Panc1 (cell line): ENCODE results near the gene GFAP. TPM values are rescaled to one million over a fixed set of nuclear protein-coding genes. Genes with fewer than 3 reads are reported as not detected.
"Not testable (repeated sequence)": the region's sequence is repeated elsewhere in the genome, so short reads cannot be mapped to it uniquely, and the experiment has no call there.

Source experiments
- ATAC-seq: fragments of 200-7000 bp; cut with Tn5 transposase; 2 replicates; pipeline ENCODE4 v1.9.1; 2020; ENCODE audit warnings: mild to moderate bottlenecking, moderate library complexity
- BruUV-seq: library from RNA; stranded (reverse); fragments of 400-500 nt; replicated peaks from 2 replicates; lab custom pipeline; 2021; lab: Mats Ljungman, UMichigan
- CTCF ChIA-PET: fragments of 300-600 bp; sonication (Branson Sonifier 250); formaldehyde crosslinking; loops from one replicate; lab custom pipeline; 2022; ENCODE audit warnings: antibody characterized with exemption; lab: Charles Lee
- POLR2A ChIA-PET: fragments of 300-600 bp; sonication (Branson Sonifier 250); formaldehyde crosslinking; loops from one replicate; lab custom pipeline; 2022; ENCODE audit warnings: antibody characterized with exemption; lab: Charles Lee
- DNase-seq: peaks from one replicate; pipeline ENCODE4 v3.0.0-alpha.2; 2010; ENCODE audit warnings: low read depth, low spot score
- H3K27ac ChIP-seq: 2 replicates; pipeline ENCODE4 v1.5.1; 2011; ENCODE audit warnings: mild to moderate bottlenecking, low read length, inconsistent platforms
- H3K27me3 ChIP-seq: fragments of 200-500 bp; sonication (Bioruptor generic); 2 replicates; pipeline ENCODE4 v1.6.0; 2014; ENCODE audit warnings: low read length, inconsistent platforms; ENCODE audit not compliant: control insufficient read depth, insufficient read depth
- H3K36me3 ChIP-seq: fragments of 200-500 bp; sonication (Bioruptor generic); 2 replicates; pipeline ENCODE4 v1.5.1; 2014; ENCODE audit warnings: inconsistent platforms, mild to moderate bottlenecking, low read length, moderate library complexity; ENCODE audit not compliant: control insufficient read depth, insufficient read depth
- H3K4me1 ChIP-seq: 2 replicates; pipeline ENCODE4 v1.5.1; 2011; ENCODE audit warnings: inconsistent platforms, mild to moderate bottlenecking, low read length, moderate library complexity; ENCODE audit not compliant: control insufficient read depth, insufficient read depth
- H3K4me3 ChIP-seq, 2 experiments: 2 replicates each; pipeline ENCODE4 v1.5.1; 2011 to 2012; ENCODE audit warnings: low read depth in 2 of 2, low read length in 2 of 2, mild to moderate bottlenecking in 2 of 2, inconsistent platforms in 1 of 2, moderate library complexity in 1 of 2
- H3K9me3 ChIP-seq: fragments of 200-500 bp; sonication (Bioruptor generic); 2 replicates; pipeline ENCODE4 v1.5.1; 2014; ENCODE audit warnings: low read depth, mild to moderate bottlenecking, inconsistent platforms, low read length, moderate library complexity; ENCODE audit not compliant: control insufficient read depth, insufficient read depth
- POLR2AphosphoS5 ChIP-seq: IDR thresholded peaks from 2 replicates; pipeline ENCODE4 v1.6.1; 2012; ENCODE audit warnings: mild to moderate bottlenecking, low read depth, low read length, moderate library complexity
- SIN3A ChIP-seq: IDR thresholded peaks from 2 replicates; pipeline ENCODE4 v1.6.1; 2012; ENCODE audit warnings: low read depth, mild to moderate bottlenecking, low read length, moderate library complexity, borderline replicate concordance; ENCODE audit not compliant: insufficient read depth
- TCF7L2 ChIP-seq: IDR thresholded peaks from 2 replicates; pipeline ENCODE4 v1.6.1; 2011; ENCODE audit warnings: mild to moderate bottlenecking, low read depth, low read length, inconsistent platforms
- in situ Hi-C: cut with HindIII; loops from 2 replicates; pipeline ENCODE4 v1.10.0; 2016; ENCODE audit warnings: low sequenced_read_pairs, low pct_unique_long_range_greater_than_20kb
- intact Hi-C: fragments of 100-400 bp; cut with micrococcal nuclease; formaldehyde crosslinking; loops from one replicate; pipeline ENCODE4 v1.10.0; 2022; ENCODE audit not compliant: unreplicated experiment
- total RNA-seq: library from RNA; stranded (reverse); gene quantifications from one replicate; pipeline ENCODE4 v1.2.1, GENCODE V29; 2021; ENCODE audit not compliant: unreplicated experiment
- TF ChIP-seq, protein P1 (sequence below), 2 experiments: IDR thresholded peaks; 2 replicates each; pipeline ENCODE4 v1.6.1; 2011 to 2012; ENCODE audit warnings: low read depth in 2 of 2, control low read depth in 1 of 2, low read length in 1 of 2, mild to moderate bottlenecking in 1 of 2, moderate library complexity in 1 of 2; ENCODE audit not compliant: insufficient read depth in 1 of 2
- TF ChIP-seq, protein P2 (sequence below): fragments of 450-650 bp; IDR thresholded peaks from 2 replicates; pipeline ENCODE4 v1.5.1; 2017; ENCODE audit warnings: mild to moderate bottlenecking

Gene GFAP
- total RNA-seq, 1 experiment from 2014 or later = not detected

DNA sequence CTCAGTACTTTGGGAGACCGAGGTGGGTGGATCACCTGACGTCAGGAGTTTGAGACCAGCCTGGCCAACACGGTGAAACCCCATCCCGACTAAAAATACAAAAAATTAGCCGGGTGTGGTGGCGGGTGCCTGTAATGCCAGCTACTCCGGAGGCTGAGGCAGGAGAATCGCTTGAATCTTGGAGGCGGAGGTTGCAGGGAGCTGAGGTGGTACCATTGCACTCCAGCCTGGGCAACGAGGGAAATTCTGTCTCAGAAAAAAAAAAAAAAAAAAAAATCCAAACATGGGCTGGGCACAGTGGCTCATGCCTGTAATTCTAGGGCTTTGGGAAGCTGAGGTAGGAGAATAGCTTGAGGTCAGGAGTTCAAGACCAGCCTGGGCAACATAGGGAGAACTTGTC lies 30.4 kb upstream of the GFAP start:
- CTCF ChIA-PET, intact Hi-C loops, H3K9me3 ChIP-seq, ATAC-seq, BruUV-seq, in situ Hi-C loops, H3K36me3 ChIP-seq, DNase-seq, H3K27me3 ChIP-seq: not testable (repeated sequence)
- POLR2A ChIA-PET = interaction anchor here (0.6 kb wide), 1 partner anchor 10 kb away, joined by 3 read pairs; no protein-coding TSS in a partner anchor
- H3K4me3 ChIP-seq = peak overlapping the region in 1 of 2 experiments; percentile 72; a peak in 2 of 4 replicates
- H3K4me1 ChIP-seq = peaks cover 12% of the 10 kb centered on the region
- peak overlapping the region; percentile 95; the same call in 1 of the 2 replicates for H3K27ac ChIP-seq

DNA sequence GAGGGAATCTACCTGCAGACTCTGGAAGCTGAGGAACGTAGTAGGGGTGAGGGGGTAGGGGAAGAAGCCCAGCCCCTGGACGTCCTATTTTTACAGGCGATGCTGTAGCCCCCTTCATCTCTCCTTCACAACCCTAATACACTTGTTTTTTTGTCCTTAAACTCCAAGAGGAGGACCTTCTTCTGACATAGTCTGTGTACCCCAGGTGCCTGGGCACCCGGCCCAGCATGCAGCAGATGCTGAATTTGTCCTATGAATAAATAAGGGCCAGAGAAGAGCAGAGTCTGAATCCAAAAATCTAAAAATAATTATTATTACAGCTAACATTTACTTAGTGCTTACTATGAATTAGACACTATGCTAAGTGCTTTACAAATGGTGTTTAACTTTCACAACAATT lies 27.2 kb upstream of the GFAP start:
- CTCF ChIA-PET = no interaction called here
- H3K4me1 ChIP-seq = peaks cover 12% of the 10 kb centered on the region
- BruUV-seq = no TSS peak
- H3K4me3 ChIP-seq = no peak overlapping the region
- intact Hi-C loops = no loop called here
- H3K27me3 ChIP-seq = no peaks in the 10 kb centered on the region
- TF ChIP-seq SIN3A (no peak), POLR2AphosphoS5 (no peak), TCF7L2 (no peak)
- TF ChIP-seq, protein P1, sequence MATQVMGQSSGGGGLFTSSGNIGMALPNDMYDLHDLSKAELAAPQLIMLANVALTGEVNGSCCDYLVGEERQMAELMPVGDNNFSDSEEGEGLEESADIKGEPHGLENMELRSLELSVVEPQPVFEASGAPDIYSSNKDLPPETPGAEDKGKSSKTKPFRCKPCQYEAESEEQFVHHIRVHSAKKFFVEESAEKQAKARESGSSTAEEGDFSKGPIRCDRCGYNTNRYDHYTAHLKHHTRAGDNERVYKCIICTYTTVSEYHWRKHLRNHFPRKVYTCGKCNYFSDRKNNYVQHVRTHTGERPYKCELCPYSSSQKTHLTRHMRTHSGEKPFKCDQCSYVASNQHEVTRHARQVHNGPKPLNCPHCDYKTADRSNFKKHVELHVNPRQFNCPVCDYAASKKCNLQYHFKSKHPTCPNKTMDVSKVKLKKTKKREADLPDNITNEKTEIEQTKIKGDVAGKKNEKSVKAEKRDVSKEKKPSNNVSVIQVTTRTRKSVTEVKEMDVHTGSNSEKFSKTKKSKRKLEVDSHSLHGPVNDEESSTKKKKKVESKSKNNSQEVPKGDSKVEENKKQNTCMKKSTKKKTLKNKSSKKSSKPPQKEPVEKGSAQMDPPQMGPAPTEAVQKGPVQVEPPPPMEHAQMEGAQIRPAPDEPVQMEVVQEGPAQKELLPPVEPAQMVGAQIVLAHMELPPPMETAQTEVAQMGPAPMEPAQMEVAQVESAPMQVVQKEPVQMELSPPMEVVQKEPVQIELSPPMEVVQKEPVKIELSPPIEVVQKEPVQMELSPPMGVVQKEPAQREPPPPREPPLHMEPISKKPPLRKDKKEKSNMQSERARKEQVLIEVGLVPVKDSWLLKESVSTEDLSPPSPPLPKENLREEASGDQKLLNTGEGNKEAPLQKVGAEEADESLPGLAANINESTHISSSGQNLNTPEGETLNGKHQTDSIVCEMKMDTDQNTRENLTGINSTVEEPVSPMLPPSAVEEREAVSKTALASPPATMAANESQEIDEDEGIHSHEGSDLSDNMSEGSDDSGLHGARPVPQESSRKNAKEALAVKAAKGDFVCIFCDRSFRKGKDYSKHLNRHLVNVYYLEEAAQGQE (IDR thresholded peaks at IDR 0.05; ENCODE audit: insufficient read depth in 1 of 2, low read depth in 2 of 2, low read length in 1 of 2) = no peak
- TF ChIP-seq, protein P2, sequence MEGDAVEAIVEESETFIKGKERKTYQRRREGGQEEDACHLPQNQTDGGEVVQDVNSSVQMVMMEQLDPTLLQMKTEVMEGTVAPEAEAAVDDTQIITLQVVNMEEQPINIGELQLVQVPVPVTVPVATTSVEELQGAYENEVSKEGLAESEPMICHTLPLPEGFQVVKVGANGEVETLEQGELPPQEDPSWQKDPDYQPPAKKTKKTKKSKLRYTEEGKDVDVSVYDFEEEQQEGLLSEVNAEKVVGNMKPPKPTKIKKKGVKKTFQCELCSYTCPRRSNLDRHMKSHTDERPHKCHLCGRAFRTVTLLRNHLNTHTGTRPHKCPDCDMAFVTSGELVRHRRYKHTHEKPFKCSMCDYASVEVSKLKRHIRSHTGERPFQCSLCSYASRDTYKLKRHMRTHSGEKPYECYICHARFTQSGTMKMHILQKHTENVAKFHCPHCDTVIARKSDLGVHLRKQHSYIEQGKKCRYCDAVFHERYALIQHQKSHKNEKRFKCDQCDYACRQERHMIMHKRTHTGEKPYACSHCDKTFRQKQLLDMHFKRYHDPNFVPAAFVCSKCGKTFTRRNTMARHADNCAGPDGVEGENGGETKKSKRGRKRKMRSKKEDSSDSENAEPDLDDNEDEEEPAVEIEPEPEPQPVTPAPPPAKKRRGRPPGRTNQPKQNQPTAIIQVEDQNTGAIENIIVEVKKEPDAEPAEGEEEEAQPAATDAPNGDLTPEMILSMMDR = no peak
- POLR2A ChIA-PET = no interaction called here
- peaks cover 5% of the 10 kb centered on the region for H3K36me3 ChIP-seq
- no peak for DNase-seq
- peak overlapping the region; percentile 39; the same call in 1 of the 2 replicates for H3K27ac ChIP-seq
- in situ Hi-C loops = no loop called here
- no peaks in the 10 kb centered on the region for H3K9me3 ChIP-seq
- ATAC-seq = no peak

DNA sequence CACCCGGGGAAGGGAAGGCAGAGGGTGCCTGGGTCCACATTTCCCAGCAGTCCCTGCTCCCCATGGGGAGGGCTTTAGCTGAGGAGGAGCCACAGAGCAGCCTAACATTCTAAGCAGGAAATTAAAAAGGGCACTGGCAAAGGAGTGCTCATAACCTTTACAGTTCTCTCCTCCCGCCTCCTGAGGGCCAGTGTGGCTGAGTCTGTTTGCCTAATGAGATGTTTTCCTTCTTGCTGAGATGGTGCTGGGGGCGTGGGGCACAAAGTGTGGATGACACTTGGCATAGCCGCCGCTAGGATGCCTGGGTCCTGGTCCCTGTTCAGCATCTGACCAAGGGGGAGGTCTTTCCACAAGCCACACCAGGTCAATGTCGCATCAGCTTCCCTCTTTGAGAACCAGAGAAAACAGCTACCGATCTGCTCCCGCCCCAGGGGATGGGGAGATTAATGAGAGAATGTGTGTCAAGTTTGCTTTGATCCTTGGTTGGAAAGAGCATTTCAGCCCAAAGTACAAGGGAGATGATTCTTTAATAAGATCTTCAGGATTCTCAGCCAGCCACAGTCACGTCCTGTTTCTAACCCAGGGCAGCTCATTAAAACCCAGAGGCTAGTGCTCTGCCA lies 26.5 kb upstream of the GFAP start:
- no peak overlapping the region for H3K4me3 ChIP-seq
- no peak for DNase-seq
- ChIA-PET POLR2A (no interaction called here), CTCF (no interaction called here)
- H3K9me3 ChIP-seq = no peaks in the 10 kb centered on the region
- no peaks in the 10 kb centered on the region for H3K27me3 ChIP-seq
- BruUV-seq = no TSS peak
- H3K27ac ChIP-seq = peak overlapping the region; percentile 39; the same call in 1 of the 2 replicates
- intact Hi-C loops = no loop called here
- peaks cover 12% of the 10 kb centered on the region for H3K4me1 ChIP-seq
- ATAC-seq = 0 out of 2 replicates have a peak, but pooled peaks have one; percentile 39
- peaks cover 5% of the 10 kb centered on the region for H3K36me3 ChIP-seq
- TF ChIP-seq SIN3A (no peak), TCF7L2 (no peak), POLR2AphosphoS5 (no peak)
- TF ChIP-seq, protein P2 = no peak
- TF ChIP-seq, protein P1 (IDR thresholded peaks at IDR 0.05; ENCODE audit: insufficient read depth in 1 of 2, low read depth in 2 of 2, low read length in 1 of 2) = no peak
- in situ Hi-C loops = no loop called here
